ENCODE results near the gene SMG6. TPM values are rescaled to one million over a fixed set of nuclear protein-coding genes. Genes with fewer than 3 reads are reported as not detected.

Gene SMG6
- total RNA-seq, 2 donors from 2014 or later: 33.2 to 82.9 TPM

- H3K27ac ChIP-seq: peak overlapping the region; percentile 50 to 74
- no peaks in the 10 kb centered on the region for H3K27me3 ChIP-seq (replicated peaks; ENCODE audit: insufficient read depth)
- no peak for TF ChIP-seq CTCF (IDR thresholded peaks at IDR 0.05)
- H3K4me3 ChIP-seq: peak overlapping the region; percentile 63
- no peaks in the 10 kb centered on the region for H3K9me3 ChIP-seq
- DNase-seq (ENCODE audit: low spot score) (no peak), ATAC-seq (ENCODE audit: insufficient number of reproducible peaks, low FRiP score, low read depth) (no peak)
- H3K36me3 ChIP-seq: no peaks in the 10 kb centered on the region
- peaks cover 19 to 70% of the 10 kb centered on the region in 2 donors for H3K4me1 ChIP-seq (ENCODE audit: control insufficient read depth in 1 of 2, low read depth in 2 of 2)
Measured at GRCh38 chr17:2089021-2089422, 214.6 kb downstream of the SMG6 start.

GRCh38 chr17:2087597-2088211, 215.9 kb downstream of the SMG6 start:
- Histone ChIP-seq H3K27ac (no peak overlapping the region), H3K36me3 (peaks cover under 1% of the 10 kb centered on the region), H3K9me3 (no peaks in the 10 kb centered on the region), H3K27me3 (replicated peaks; ENCODE audit: insufficient read depth) (no peaks in the 10 kb centered on the region), H3K4me1 (ENCODE audit: control insufficient read depth in 1 of 2, low read depth in 2 of 2) (peaks cover 19 to 72% of the 10 kb centered on the region in 2 donors), H3K4me3 (no peak overlapping the region)
- DNase-seq (ENCODE audit: low spot score) (no peak), ATAC-seq (ENCODE audit: insufficient number of reproducible peaks, low FRiP score, low read depth) (peak; percentile 5)
- no peak for TF ChIP-seq CTCF (IDR thresholded peaks at IDR 0.05)

GRCh38 chr17:2086306-2086705, 217.3 kb downstream of the SMG6 start:
- H3K36me3 ChIP-seq: peaks cover 9% of the 10 kb centered on the region
- no peaks in the 10 kb centered on the region for H3K9me3 ChIP-seq
- DNase-seq (ENCODE audit: low spot score) (no peak), ATAC-seq (ENCODE audit: insufficient number of reproducible peaks, low FRiP score, low read depth) (no peak)
- H3K4me3 ChIP-seq: no peak overlapping the region
- TF ChIP-seq CTCF (IDR thresholded peaks at IDR 0.05): no peak
- peaks cover 19 to 71% of the 10 kb centered on the region in 2 donors for H3K4me1 ChIP-seq (ENCODE audit: control insufficient read depth in 1 of 2, low read depth in 2 of 2)
- H3K27me3 ChIP-seq (replicated peaks; ENCODE audit: insufficient read depth): no peaks in the 10 kb centered on the region
- no peak overlapping the region for H3K27ac ChIP-seq

GRCh38 chr17:2085648-2085949, 218.0 kb downstream of the SMG6 start:
- no peaks in the 10 kb centered on the region for H3K9me3 ChIP-seq
- ATAC-seq (ENCODE audit: insufficient number of reproducible peaks, low FRiP score, low read depth): no peak
- DNase-seq (ENCODE audit: low spot score): no peak
- peaks cover 14 to 64% of the 10 kb centered on the region in 2 donors for H3K4me1 ChIP-seq (ENCODE audit: control insufficient read depth in 1 of 2, low read depth in 2 of 2)
- TF ChIP-seq CTCF (IDR thresholded peaks at IDR 0.05): no peak
- peaks cover 16% of the 10 kb centered on the region for H3K36me3 ChIP-seq
- no peaks in the 10 kb centered on the region for H3K27me3 ChIP-seq (replicated peaks; ENCODE audit: insufficient read depth)
- H3K4me3 ChIP-seq: no peak overlapping the region
- H3K27ac ChIP-seq: peak overlapping the region; percentile 6 to 25

GRCh38 chr17:2084766-2085647, 218.6 kb downstream of the SMG6 start:
- ATAC-seq (ENCODE audit: insufficient number of reproducible peaks, low FRiP score, low read depth) (no peak), DNase-seq (ENCODE audit: low spot score) (no peak)
- H3K36me3 ChIP-seq: peaks cover 17% of the 10 kb centered on the region
- no peak for TF ChIP-seq CTCF (IDR thresholded peaks at IDR 0.05)
- H3K27me3 ChIP-seq (replicated peaks; ENCODE audit: insufficient read depth): no peaks in the 10 kb centered on the region
- H3K9me3 ChIP-seq: no peaks in the 10 kb centered on the region
- peaks cover 9 to 58% of the 10 kb centered on the region in 2 donors for H3K4me1 ChIP-seq (ENCODE audit: control insufficient read depth in 1 of 2, low read depth in 2 of 2)
- peak overlapping the region; percentile 6 to 45 for H3K27ac ChIP-seq
- H3K4me3 ChIP-seq: no peak overlapping the region

Data from thoracic aorta (tissue), 2 donors.